Natural killer cell (primary cell): ENCODE data around the gene RPAP3. TPM values are rescaled to one million over a fixed set of nuclear protein-coding genes. Genes with fewer than 3 reads are reported as not detected.

Source experiments
- ATAC-seq, 3 donors: fragments of 150-1000 bp in 2 of 3; fragments of 200-7000 bp in 1 of 3; cut with Tn5 transposase; 1 replicate in 1 of 3; 2 replicates in 2 of 3; pipeline ENCODE4 v1.10.0; 2021; ENCODE audit warnings: mild to moderate bottlenecking in 2 of 3, moderate library complexity in 2 of 3
- DNase-seq, 2 donors: peaks; one replicate each; pipeline versions ENCODE4 v3.0.0 to v3.0.0-alpha.2; 2013 to 2021; ENCODE audit warnings: mixed read lengths in 1 of 2
- H3K27ac ChIP-seq: one replicate; pipeline ENCODE4 v1.5.1; 2013; ENCODE audit warnings: mild to moderate bottlenecking, low read length
- H3K27me3 ChIP-seq: one replicate; pipeline ENCODE4 v1.6.1; 2013; ENCODE audit warnings: low read length; ENCODE audit not compliant: control insufficient read depth, insufficient read depth
- H3K36me3 ChIP-seq: one replicate; pipeline ENCODE4 v1.6.1; 2013; ENCODE audit warnings: low read length; ENCODE audit not compliant: control insufficient read depth, insufficient read depth
- H3K4me1 ChIP-seq: one replicate; pipeline ENCODE4 v1.6.1; 2013; ENCODE audit warnings: low read length; ENCODE audit not compliant: control insufficient read depth, insufficient read depth
- H3K4me3 ChIP-seq: one replicate; pipeline ENCODE4 v1.5.1; 2013; ENCODE audit warnings: low read length
- H3K9me3 ChIP-seq: one replicate; pipeline ENCODE4 v1.6.1; 2013; ENCODE audit warnings: low read length; ENCODE audit not compliant: control insufficient read depth, insufficient read depth
- H3K27ac Mint-ChIP-seq, 2 donors: one replicate each; pipeline ENCODE4 v1.8.0; 2022; ENCODE audit warnings: mild to moderate bottlenecking in 2 of 2, mixed read lengths in 2 of 2, moderate library complexity in 1 of 2
- H3K27me3 Mint-ChIP-seq, 2 donors: one replicate each; pipeline ENCODE4 v1.8.0; 2022; ENCODE audit warnings: low read depth in 2 of 2, mixed read lengths in 2 of 2
- H3K36me3 Mint-ChIP-seq: one replicate; pipeline ENCODE4 v1.8.0; 2022; ENCODE audit warnings: mixed read lengths
- H3K4me1 Mint-ChIP-seq, 2 donors: one replicate each; pipeline ENCODE4 v1.8.0; 2022; ENCODE audit warnings: mixed read lengths in 2 of 2
- H3K4me3 Mint-ChIP-seq: one replicate; pipeline ENCODE4 v1.8.0; 2022; ENCODE audit warnings: mild to moderate bottlenecking, moderate library complexity, mixed read lengths
- H3K9me3 Mint-ChIP-seq, 2 donors: one replicate each; pipeline ENCODE4 v1.8.0; 2022; ENCODE audit warnings: mixed read lengths in 2 of 2
- CTCF ChIP-seq: fragments of 200-600 bp; IDR thresholded peaks from one replicate; pipeline ENCODE4 v1.8.0; 2022; ENCODE audit warnings: antibody characterized with exemption
- WGBS: methylation state at CpG from one replicate; pipeline ENCODE4 v1.1.7; 2013; ENCODE audit warnings: missing lambda C conversion rate; ENCODE audit not compliant: insufficient coverage; 5-methylcytosine and 5-hydroxymethylcytosine counted together
- intact Hi-C: fragments of 100-400 bp; cut with micrococcal nuclease; formaldehyde crosslinking; loops from one replicate; pipeline ENCODE4 v1.14.2; 2022
- total RNA-seq, 4 donors: library from RNA; stranded (reverse); fragments of 120-200 nt in 1 of 4; gene quantifications; one replicate each; pipeline versions ENCODE4 v1.2.3 to v1.2.4, GENCODE V29; 2013 to 2022

RPAP3 gene
- total RNA-seq: 10 to 100 TPM; 22.8 to 35.8 (median 24.8) TPM
- total RNA-seq (2013): 43.1 TPM

GRCh38 chr12:47705566-47706425 is at the start of gene RPAP3:
Gene RPAP3, minus strand, starts transcription at chr12:47706030. Its CDS starts 3,190 bp downstream, at chr12:47702840.
- no peaks in the 10 kb centered on the region for H3K27me3 ChIP-seq
- peak within 1 kb of the TSS; percentile 84 for H3K27ac ChIP-seq
- Mint-ChIP-seq H3K4me1 (peaks cover 52 to 60% of the 10 kb centered on the region in 2 donors), H3K9me3 (no peaks in the 10 kb centered on the region), H3K27me3 (no peaks in the 10 kb centered on the region), H3K27ac (peak within 1 kb of the TSS; percentile 96 to 98), H3K4me3 (peak within 1 kb of the TSS; percentile 99), H3K36me3 (no peaks in the 10 kb centered on the region)
- intact Hi-C loops: loop anchor here (2.0 to 10.0 kb wide), 5 partner anchors 107 to 1713 kb away; partner anchors contain the start of genes CCNT1, SCAF11 and SLC38A2
- whole genome bisulfite sequencing: under 1% methylated on average over 66 of the region's 66 CpGs
- peak within 1 kb of the TSS; percentile 80 for H3K4me3 ChIP-seq
- H3K36me3 ChIP-seq: peaks cover 7% of the 10 kb centered on the region
- peak; percentile 51 for TF ChIP-seq CTCF
- no peaks in the 10 kb centered on the region for H3K9me3 ChIP-seq
- peaks cover 27% of the 10 kb centered on the region for H3K4me1 ChIP-seq
- ATAC-seq (peak; percentile 90 to 98 (median 92)), DNase-seq (peak; percentile 97 to 98)

- Histone ChIP-seq H3K27me3 (no peaks in the 10 kb centered on the region), H3K36me3 (no peaks in the 10 kb centered on the region), H3K4me1 (peaks cover 33% of the 10 kb centered on the region), H3K9me3 (no peaks in the 10 kb centered on the region), H3K4me3 (no peak overlapping the region), H3K27ac (no peak overlapping the region)
- intact Hi-C loops: no loop called here
- Mint-ChIP-seq H3K36me3 (no peaks in the 10 kb centered on the region), H3K4me1 (peaks cover 6 to 21% of the 10 kb centered on the region in 2 donors), H3K4me3 (no peak overlapping the region), H3K9me3 (no peaks in the 10 kb centered on the region), H3K27me3 (peaks cover 1 to 7% of the 10 kb centered on the region in 2 donors), H3K27ac (no peak overlapping the region)
- DNase-seq (no peak), ATAC-seq (no peak)
- no peak for TF ChIP-seq CTCF
- WGBS: 48% methylated on average over 3 of the region's 3 CpGs
These were observed 49.1 kb upstream of the RPAP3 start for GRCh38 chr12:47754881-47755280.

- ATAC-seq (no peak), DNase-seq (no peak)
- no peak overlapping the region for H3K27ac ChIP-seq
- Mint-ChIP-seq H3K4me1 (peaks cover 6 to 19% of the 10 kb centered on the region in 2 donors), H3K4me3 (no peak overlapping the region), H3K27me3 (peaks cover 0 to 8% of the 10 kb centered on the region in 2 donors), H3K9me3 (no peaks in the 10 kb centered on the region), H3K36me3 (no peaks in the 10 kb centered on the region), H3K27ac (no peak overlapping the region)
- intact Hi-C loops: no loop called here
- no peak overlapping the region for H3K4me3 ChIP-seq
- WGBS: 98% methylated on average over 4 of the region's 4 CpGs
- H3K9me3 ChIP-seq: no peaks in the 10 kb centered on the region
- peaks cover 26% of the 10 kb centered on the region for H3K4me1 ChIP-seq
- no peaks in the 10 kb centered on the region for H3K36me3 ChIP-seq
- TF ChIP-seq CTCF: no peak
- H3K27me3 ChIP-seq: no peaks in the 10 kb centered on the region
These were observed 48.3 kb upstream of the RPAP3 start for GRCh38 chr12:47754126-47754525.
